Uterus (tissue), 4 donors: ENCODE results near the gene FILIP1L. TPM values are rescaled to one million over a fixed set of nuclear protein-coding genes. Genes with fewer than 3 reads are reported as not detected.

Experiments used
- DNase-seq, 2 donors: peaks; one replicate each; pipeline ENCODE4 v3.0.0-alpha.2; 2019 to 2020
- H3K27ac ChIP-seq, 2 donors: fragments of 200-600 bp; sonication (generic); 1 replicate in 1 of 2; 2 replicates in 1 of 2; pipeline ENCODE4 v1.5.1; 2016 to 2018
- H3K27me3 ChIP-seq, 2 donors: fragments of 200-600 bp; sonication (generic); one replicate each; pipeline ENCODE4 v1.5.1; 2018 to 2019; ENCODE audit warnings: control low read depth in 1 of 2
- H3K36me3 ChIP-seq, 2 donors: fragments of 200-600 bp; sonication (generic); one replicate each; pipeline ENCODE4 v1.5.1; 2019; ENCODE audit warnings: control low read depth in 1 of 2
- H3K4me1 ChIP-seq, 2 donors: fragments of 200-600 bp; sonication (generic); one replicate each; pipeline ENCODE4 v1.5.1; 2018 to 2019; ENCODE audit warnings: control low read depth in 1 of 2
- H3K4me3 ChIP-seq, 2 donors: fragments of 200-600 bp; sonication (generic); 1 replicate in 1 of 2; 2 replicates in 1 of 2; pipeline ENCODE4 v1.5.1; 2018 to 2019; ENCODE audit warnings: mild to moderate bottlenecking in 1 of 2
- H3K9me3 ChIP-seq, 2 donors: fragments of 200-600 bp; sonication (generic); one replicate each; pipeline ENCODE4 v1.5.1; 2019; ENCODE audit warnings: control low read depth in 1 of 2
- CTCF ChIP-seq, 4 experiments: fragments of 200-600 bp in 2 of 4; fragments of 450-650 bp in 2 of 4; sonication (generic) in 2 of 4; IDR thresholded peaks; one replicate each; pipeline ENCODE4 v1.5.1; 2016 to 2019; ENCODE audit warnings: antibody characterized with exemption in 4 of 4, mild to moderate bottlenecking in 2 of 4, moderate library complexity in 1 of 4
- POLR2A ChIP-seq, 2 donors: fragments of 450-650 bp; IDR thresholded peaks; one replicate each; pipeline ENCODE4 v1.6.1; 2016; ENCODE audit warnings: antibody characterized with exemption in 2 of 2, mild to moderate bottlenecking in 1 of 2, moderate library complexity in 1 of 2
- intact Hi-C: fragments of 100-400 bp; cut with DNase I; formaldehyde crosslinking; loops from one replicate; pipeline ENCODE4 v1.15.1; 2023; ENCODE audit warnings: low total_unique reads
- total RNA-seq, 4 donors: library from RNA; depleted of rRNA in 3 of 4; stranded (reverse); fragments of >200 nt in 3 of 4; gene quantifications; one replicate each; pipeline versions ENCODE4 v1.1.0 to v1.2.4, GENCODE V29; 2014 to 2023
- donor health status: DM: yes; HTN: yes; CAD: no.

FILIP1L gene
- total RNA-seq, 4 donors from 2014 or later: 48.5 to 99.1 (median 66.3) TPM

- intact Hi-C loops: no loop called here
- TF ChIP-seq POLR2A (IDR thresholded peaks at IDR 0.05) (no peak), CTCF (IDR thresholded peaks at IDR 0.05) (no peak)
Measured at GRCh38 chr3:100019719-100020118, 94.6 kb downstream of the FILIP1L start.

GRCh38 chr3:100018806-100019205 lies 95.5 kb downstream of the FILIP1L start:
- no peak overlapping the region for H3K4me3 ChIP-seq
- intact Hi-C loops: no loop called here
- peaks cover 0 to 6% of the 10 kb centered on the region in 2 donors for H3K4me1 ChIP-seq
- H3K27ac ChIP-seq: no peak overlapping the region
- DNase-seq: no peak
- H3K36me3 ChIP-seq: no peaks in the 10 kb centered on the region
- H3K27me3 ChIP-seq: no peaks in the 10 kb centered on the region
- TF ChIP-seq CTCF (IDR thresholded peaks at IDR 0.05) (no peak), POLR2A (IDR thresholded peaks at IDR 0.05) (no peak)
- H3K9me3 ChIP-seq: no peaks in the 10 kb centered on the region

More at GRCh38 chr3:100019719-100020118, 94.6 kb downstream of the FILIP1L start:
- no peak for DNase-seq
- H3K4me1 ChIP-seq: peaks cover 0 to 8% of the 10 kb centered on the region in 2 donors
- no peak overlapping the region for H3K4me3 ChIP-seq
- no peaks in the 10 kb centered on the region for H3K9me3 ChIP-seq
- H3K27ac ChIP-seq: peak overlapping the region in 1 of 2 donors; percentile 10
- H3K36me3 ChIP-seq: no peaks in the 10 kb centered on the region
- H3K27me3 ChIP-seq: no peaks in the 10 kb centered on the region

GRCh38 chr3:100010087-100010417 lies 104.2 kb downstream of the FILIP1L start:
- intact Hi-C loops: no loop called here
- Histone ChIP-seq H3K4me3 (no peak overlapping the region), H3K27me3 (no peaks in the 10 kb centered on the region), H3K27ac (peak overlapping the region in 1 of 2 donors; percentile 16), H3K4me1 (no peaks in the 10 kb centered on the region), H3K36me3 (no peaks in the 10 kb centered on the region), H3K9me3 (no peaks in the 10 kb centered on the region)
- TF ChIP-seq POLR2A (IDR thresholded peaks at IDR 0.05) (no peak), CTCF (IDR thresholded peaks at IDR 0.05) (no peak)
- DNase-seq: no peak

GRCh38 chr3:100009276-100010086 lies 104.8 kb downstream of the FILIP1L start:
- Histone ChIP-seq H3K36me3 (no peaks in the 10 kb centered on the region), H3K27ac (no peak overlapping the region), H3K9me3 (no peaks in the 10 kb centered on the region), H3K27me3 (no peaks in the 10 kb centered on the region), H3K4me1 (no peaks in the 10 kb centered on the region), H3K4me3 (no peak overlapping the region)
- intact Hi-C loops: no loop called here
- no peak for DNase-seq
- TF ChIP-seq CTCF (IDR thresholded peaks at IDR 0.05) (no peak), POLR2A (IDR thresholded peaks at IDR 0.05) (no peak)

- H3K27me3 ChIP-seq: no peaks in the 10 kb centered on the region
- peak overlapping the region in 1 of 2 donors; percentile 15 for H3K27ac ChIP-seq
- intact Hi-C loops: no loop called here
- DNase-seq: no peak
- H3K4me1 ChIP-seq: no peaks in the 10 kb centered on the region
- H3K36me3 ChIP-seq: no peaks in the 10 kb centered on the region
- no peaks in the 10 kb centered on the region for H3K9me3 ChIP-seq
- TF ChIP-seq CTCF (IDR thresholded peaks at IDR 0.05): no peak
- TF ChIP-seq POLR2A (IDR thresholded peaks at IDR 0.05): no peak
- no peak overlapping the region for H3K4me3 ChIP-seq
Measured at GRCh38 chr3:100008081-100008698, 106.1 kb downstream of the FILIP1L start.
